Endodermal cell (in vitro differentiated cells): ENCODE data around the gene SPOPL. TPM values are rescaled to one million over a fixed set of nuclear protein-coding genes. Genes with fewer than 3 reads are reported as not detected.
"Not testable (repeated sequence)": the region's sequence is repeated elsewhere in the genome, so short reads cannot be mapped to it uniquely, and the experiment has no call there.

Source experiments
- DNase-seq: peaks from one replicate; pipeline ENCODE4 v3.0.0-alpha.2; 2017
- H3K27ac ChIP-seq: 2 replicates; pipeline ENCODE4 v1.5.1; 2013; ENCODE audit warnings: mild to moderate bottlenecking, low read depth, low read length, moderate library complexity
- H3K27me3 ChIP-seq: 2 replicates; pipeline ENCODE4 v1.6.1; 2013; ENCODE audit warnings: mild to moderate bottlenecking, low read length, moderate library complexity; ENCODE audit not compliant: insufficient read depth, control insufficient read depth, poor library complexity, severe bottlenecking
- H3K36me3 ChIP-seq: 2 replicates; pipeline ENCODE4 v1.7.0; 2013; ENCODE audit warnings: mild to moderate bottlenecking, low read length, moderate library complexity; ENCODE audit not compliant: control insufficient read depth, insufficient read depth
- H3K4me1 ChIP-seq: one replicate; pipeline ENCODE4 v1.7.0; 2013; ENCODE audit warnings: low read length; ENCODE audit not compliant: control insufficient read depth, insufficient read depth
- H3K4me3 ChIP-seq: 2 replicates; pipeline ENCODE4 v1.5.1; 2013; ENCODE audit warnings: mild to moderate bottlenecking, low read length, moderate library complexity
- H3K9ac ChIP-seq: 2 replicates; pipeline ENCODE4 v1.6.1; 2013; ENCODE audit warnings: mild to moderate bottlenecking, low read length, moderate library complexity; ENCODE audit not compliant: poor library complexity, severe bottlenecking; ENCODE audit errors: extremely low read depth
- H3K9me3 ChIP-seq: 2 replicates; pipeline ENCODE4 v1.6.1; 2013; ENCODE audit warnings: mild to moderate bottlenecking, low read length, moderate library complexity; ENCODE audit not compliant: control insufficient read depth
- H3K27ac Mint-ChIP-seq: 2 replicates; pipeline ENCODE4 v1.8.0; 2020; ENCODE audit warnings: mixed read lengths
- H3K27me3 Mint-ChIP-seq: 2 replicates; pipeline ENCODE4 v1.8.0; 2021; ENCODE audit warnings: mild to moderate bottlenecking, mixed read lengths; ENCODE audit not compliant: insufficient read depth
- H3K36me3 Mint-ChIP-seq: 2 replicates; pipeline ENCODE4 v1.8.0; 2020; ENCODE audit warnings: low read depth, mixed read lengths
- H3K4me1 Mint-ChIP-seq: 2 replicates; pipeline ENCODE4 v1.8.0; 2020; ENCODE audit warnings: mixed read lengths
- H3K4me3 Mint-ChIP-seq: 2 replicates; pipeline ENCODE4 v1.8.0; 2020; ENCODE audit warnings: mild to moderate bottlenecking, moderate library complexity, mixed read lengths
- H3K9me3 Mint-ChIP-seq: 2 replicates; pipeline ENCODE4 v1.8.0; 2020; ENCODE audit warnings: mild to moderate bottlenecking, mixed read lengths
- WGBS, 2 experiments: methylation state at CpG; one replicate each; pipeline versions ENCODE4 v1.1.5 to v1.1.7; 2013; ENCODE audit warnings: missing lambda C conversion rate in 2 of 2, mixed read lengths in 1 of 2; ENCODE audit not compliant: insufficient coverage in 1 of 2, insufficient read length in 1 of 2; 5-methylcytosine and 5-hydroxymethylcytosine counted together
- total RNA-seq, 2 donors: library from RNA; stranded (reverse); fragmentation: NEBNext Ultra II Directional in 1 of 2; extraction: Animal tissue kit (Norgen Biotek cat#: 25700) in 1 of 2; gene quantifications; 2 replicates in 1 of 2; 3 replicates in 1 of 2; pipeline ENCODE4 v1.2.1, GENCODE V29; 2021
- TF ChIP-seq, protein P1 (sequence below): fragments of 200-600 bp; sonication (generic); conservative IDR thresholded peaks from 2 replicates; pipeline ENCODE4 v1.5.0; 2021; ENCODE audit warnings: antibody characterized with exemption, mild to moderate bottlenecking

Gene SPOPL
- total RNA-seq, 2 donors from 2014 or later = 17.4 to 26.9 TPM

DNA sequence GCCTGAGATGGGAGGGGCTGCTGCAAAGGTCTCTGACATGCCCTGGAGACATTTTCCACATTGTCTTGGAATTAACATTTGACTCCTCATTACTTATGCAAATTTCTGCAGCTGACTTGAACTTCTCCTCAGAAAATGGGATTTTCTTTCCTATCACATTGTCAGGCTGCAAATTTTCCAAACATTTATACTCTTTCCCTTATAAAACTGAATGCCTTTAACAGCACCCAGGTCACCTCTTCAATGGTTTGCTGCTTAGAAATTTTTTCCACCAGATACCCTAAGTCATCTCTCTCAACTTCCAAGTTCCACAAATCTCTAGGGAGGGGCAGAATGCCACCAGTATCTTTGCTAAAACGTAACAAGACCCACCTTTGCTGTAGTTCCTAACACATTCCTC, 22.8 kb downstream of the SPOPL start:
- peaks cover 23% of the 10 kb centered on the region for H3K9me3 ChIP-seq
- peaks cover 24% of the 10 kb centered on the region for H3K9me3 Mint-ChIP-seq
- not testable (repeated sequence) for H3K27me3 ChIP-seq, H3K4me1 ChIP-seq, DNase-seq, H3K4me3 Mint-ChIP-seq, H3K27ac Mint-ChIP-seq, H3K4me3 ChIP-seq, H3K27ac ChIP-seq, H3K27me3 Mint-ChIP-seq, H3K9ac ChIP-seq, H3K36me3 ChIP-seq
- H3K36me3 Mint-ChIP-seq = peaks cover 29% of the 10 kb centered on the region
- H3K4me1 Mint-ChIP-seq = peaks cover 17% of the 10 kb centered on the region
- 96 to 100% methylated on average over 1 of the region's 1 CpG for WGBS, 2 experiments

- H3K27ac Mint-ChIP-seq = no peak overlapping the region
- Histone ChIP-seq H3K27me3 (no peaks in the 10 kb centered on the region), H3K4me3 (peak overlapping the region; percentile 29), H3K9me3 (peaks cover 19% of the 10 kb centered on the region), H3K36me3 (peaks cover 3% of the 10 kb centered on the region), H3K27ac (no peak overlapping the region), H3K4me1 (no peaks in the 10 kb centered on the region), H3K9ac (no peak overlapping the region)
- 69 to 72% methylated on average over 1 to 3 of the region's 3 CpGs for WGBS, 2 experiments
- TF ChIP-seq, protein P1, sequence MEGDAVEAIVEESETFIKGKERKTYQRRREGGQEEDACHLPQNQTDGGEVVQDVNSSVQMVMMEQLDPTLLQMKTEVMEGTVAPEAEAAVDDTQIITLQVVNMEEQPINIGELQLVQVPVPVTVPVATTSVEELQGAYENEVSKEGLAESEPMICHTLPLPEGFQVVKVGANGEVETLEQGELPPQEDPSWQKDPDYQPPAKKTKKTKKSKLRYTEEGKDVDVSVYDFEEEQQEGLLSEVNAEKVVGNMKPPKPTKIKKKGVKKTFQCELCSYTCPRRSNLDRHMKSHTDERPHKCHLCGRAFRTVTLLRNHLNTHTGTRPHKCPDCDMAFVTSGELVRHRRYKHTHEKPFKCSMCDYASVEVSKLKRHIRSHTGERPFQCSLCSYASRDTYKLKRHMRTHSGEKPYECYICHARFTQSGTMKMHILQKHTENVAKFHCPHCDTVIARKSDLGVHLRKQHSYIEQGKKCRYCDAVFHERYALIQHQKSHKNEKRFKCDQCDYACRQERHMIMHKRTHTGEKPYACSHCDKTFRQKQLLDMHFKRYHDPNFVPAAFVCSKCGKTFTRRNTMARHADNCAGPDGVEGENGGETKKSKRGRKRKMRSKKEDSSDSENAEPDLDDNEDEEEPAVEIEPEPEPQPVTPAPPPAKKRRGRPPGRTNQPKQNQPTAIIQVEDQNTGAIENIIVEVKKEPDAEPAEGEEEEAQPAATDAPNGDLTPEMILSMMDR = no peak
- H3K27me3 Mint-ChIP-seq = no peaks in the 10 kb centered on the region
- no peak for DNase-seq
- peaks cover 12% of the 10 kb centered on the region for H3K9me3 Mint-ChIP-seq
- H3K4me1 Mint-ChIP-seq = peaks cover 14% of the 10 kb centered on the region
- peaks cover 13% of the 10 kb centered on the region for H3K36me3 Mint-ChIP-seq
- H3K4me3 Mint-ChIP-seq = no peak overlapping the region
These were observed 30.3 kb downstream of the SPOPL start for GRCh38 chr2:138531913-138532312.

GRCh38 chr2:138534791-138535190, 33.2 kb downstream of the SPOPL start:
- H3K4me3 ChIP-seq = no peak overlapping the region
- Mint-ChIP-seq H3K4me1 (peaks cover 14% of the 10 kb centered on the region), H3K4me3 (no peak overlapping the region), H3K36me3 (peaks cover 38% of the 10 kb centered on the region), H3K27ac (no peak overlapping the region), H3K27me3 (no peaks in the 10 kb centered on the region), H3K9me3 (peaks cover 38% of the 10 kb centered on the region)
- no peak for DNase-seq
- H3K27me3 ChIP-seq = no peaks in the 10 kb centered on the region
- TF ChIP-seq, protein P1 = no peak
- H3K27ac ChIP-seq = no peak overlapping the region
- H3K36me3 ChIP-seq = peaks cover 17% of the 10 kb centered on the region
- H3K4me1 ChIP-seq = no peaks in the 10 kb centered on the region
- peaks cover 36% of the 10 kb centered on the region for H3K9me3 ChIP-seq
- H3K9ac ChIP-seq = no peak overlapping the region

GRCh38 chr2:138536302-138536701, 34.7 kb downstream of the SPOPL start:
- Histone ChIP-seq H3K9ac (no peak overlapping the region), H3K27me3 (no peaks in the 10 kb centered on the region), H3K27ac (no peak overlapping the region), H3K9me3 (peaks cover 36% of the 10 kb centered on the region), H3K4me1 (no peaks in the 10 kb centered on the region), H3K36me3 (peaks cover 17% of the 10 kb centered on the region), H3K4me3 (peak overlapping the region; percentile 57)
- H3K4me3 Mint-ChIP-seq = no peak overlapping the region
- peaks cover 8% of the 10 kb centered on the region for H3K4me1 Mint-ChIP-seq
- WGBS, 2 experiments = 57 to 89% methylated on average over 1 to 2 of the region's 2 CpGs
- peaks cover 47% of the 10 kb centered on the region for H3K36me3 Mint-ChIP-seq
- H3K27ac Mint-ChIP-seq = peak overlapping the region; percentile 19
- peaks cover 53% of the 10 kb centered on the region for H3K9me3 Mint-ChIP-seq
- TF ChIP-seq, protein P1 = no peak
- H3K27me3 Mint-ChIP-seq = no peaks in the 10 kb centered on the region
- DNase-seq = no peak
